Spinal cord (tissue), 10 donors: ENCODE data around the gene PI4KA. TPM values are rescaled to one million over a fixed set of nuclear protein-coding genes. Genes with fewer than 3 reads are reported as not detected.
"Not testable (repeated sequence)": the region's sequence is repeated elsewhere in the genome, so short reads cannot be mapped to it uniquely, and the experiment has no call there.

ENCODE experiments used
- DNase-seq, 6 donors: peaks; one replicate each; pipeline versions ENCODE4 v3.0.0 to v3.0.0-alpha.2; 2013 to 2015; ENCODE audit warnings: low spot score in 6 of 6, low read depth in 4 of 6
- H3K27ac ChIP-seq: one replicate; pipeline ENCODE4 v1.5.1; 2013; ENCODE audit warnings: low read depth, low read length, control low read depth
- H3K27me3 ChIP-seq: one replicate; pipeline ENCODE4 v1.6.1; 2013; ENCODE audit warnings: low read length; ENCODE audit not compliant: control insufficient read depth, insufficient read depth
- H3K36me3 ChIP-seq: one replicate; pipeline ENCODE4 v1.6.1; 2013; ENCODE audit warnings: low read length; ENCODE audit not compliant: control insufficient read depth, insufficient read depth
- H3K4me1 ChIP-seq: one replicate; pipeline ENCODE4 v1.6.1; 2013; ENCODE audit warnings: low read length; ENCODE audit not compliant: control insufficient read depth, insufficient read depth
- H3K4me3 ChIP-seq: one replicate; pipeline ENCODE4 v1.5.1; 2013; ENCODE audit warnings: low read depth, low read length, control low read depth
- H3K9me3 ChIP-seq: one replicate; pipeline ENCODE4 v1.6.1; 2013; ENCODE audit warnings: low read length; ENCODE audit not compliant: control insufficient read depth, insufficient read depth
- WGBS: methylation state at CpG from one replicate; pipeline ENCODE4 v1.1.5; 2013; ENCODE audit warnings: missing lambda C conversion rate; ENCODE audit not compliant: insufficient coverage; 5-methylcytosine and 5-hydroxymethylcytosine counted together
- polyA plus RNA-seq, 2 donors: library from polyadenylated mRNA; unstranded; fragments of 120-200 nt; gene quantifications; one replicate each; pipeline ENCODE4 v1.2.1, GENCODE V29; 2013; ENCODE audit not compliant: insufficient read length in 2 of 2
- total RNA-seq, 2 donors: library from RNA; depleted of rRNA in 1 of 2; stranded (reverse); fragments of 120-200 nt in 1 of 2; fragments of >200 nt in 1 of 2; gene quantifications; one replicate each; pipeline versions ENCODE4 v1.2.3 to v1.2.4, GENCODE V29; 2013 to 2014
- donor health status: healthy.

Gene PI4KA
- total and polyA plus RNA-seq, 4 donors, result 57.6 to 136 (median 89.5) TPM

- not testable (repeated sequence) for H3K9me3 ChIP-seq, H3K4me1 ChIP-seq, H3K27ac ChIP-seq, H3K27me3 ChIP-seq, H3K4me3 ChIP-seq
- H3K36me3 ChIP-seq, result peaks cover 10% of the 10 kb centered on the region
- WGBS, result under 1% methylated on average over 49 of the region's 79 CpGs
- DNase-seq, result peak in 2 of 6 donors; percentile 21 to 39
Observed at GRCh38 chr22:20703816-20704609, 154.6 kb downstream of the PI4KA start.

- not testable (repeated sequence) for H3K27ac ChIP-seq, DNase-seq, H3K4me3 ChIP-seq, H3K36me3 ChIP-seq, H3K9me3 ChIP-seq, H3K4me1 ChIP-seq, H3K27me3 ChIP-seq
- no CpG with 5 or more reads among the region's 25 CpGs for WGBS
Observed at GRCh38 chr22:20703414-20703806, 155.2 kb downstream of the PI4KA start.

- not testable (repeated sequence) for H3K27me3 ChIP-seq, H3K36me3 ChIP-seq, H3K4me1 ChIP-seq, H3K9me3 ChIP-seq
- WGBS, result 0% methylated on average over 27 of the region's 64 CpGs
- Histone ChIP-seq H3K27ac (peak overlapping the region; percentile 40), H3K4me3 (peak overlapping the region; percentile 53)
- peak; percentile 71 to 98 (median 78) for DNase-seq
Observed at GRCh38 chr22:20702546-20703413, 155.8 kb downstream of the PI4KA start.

GRCh38 chr22:20702175-20702545, 156.5 kb downstream of the PI4KA start:
- Histone ChIP-seq H3K4me3 (peak overlapping the region; percentile 53), H3K27ac (peak overlapping the region; percentile 25)
- H3K4me1 ChIP-seq, DNase-seq, H3K36me3 ChIP-seq, H3K9me3 ChIP-seq, H3K27me3 ChIP-seq: not testable (repeated sequence)
- 0% methylated on average over 7 of the region's 35 CpGs for WGBS

- not testable (repeated sequence) for H3K27me3 ChIP-seq
Observed at GRCh38 chr22:20701680-20702136, 156.9 kb downstream of the PI4KA start.

GRCh38 chr22:20700347-20700746, 158.3 kb downstream of the PI4KA start:
- 95% methylated on average over 6 of the region's 15 CpGs for WGBS
- H3K27ac ChIP-seq, H3K36me3 ChIP-seq, H3K4me1 ChIP-seq, H3K9me3 ChIP-seq, H3K4me3 ChIP-seq, H3K27me3 ChIP-seq, DNase-seq: not testable (repeated sequence)

More at GRCh38 chr22:20701680-20702136, 156.9 kb downstream of the PI4KA start:
- not testable (repeated sequence) for H3K36me3 ChIP-seq, H3K4me1 ChIP-seq, H3K27ac ChIP-seq, H3K4me3 ChIP-seq, H3K9me3 ChIP-seq
- DNase-seq, result peak in 1 of 6 donors; percentile 50
- WGBS, result 0% methylated on average over 3 of the region's 21 CpGs

- H3K27me3 ChIP-seq, H3K9me3 ChIP-seq, H3K36me3 ChIP-seq, H3K4me1 ChIP-seq, H3K27ac ChIP-seq, H3K4me3 ChIP-seq, DNase-seq: not testable (repeated sequence)
- WGBS, result 94% methylated on average over 9 of the region's 9 CpGs
Observed at GRCh38 chr22:20699856-20700255, 158.8 kb downstream of the PI4KA start.

- H3K27ac ChIP-seq, result not testable (repeated sequence)
Observed at GRCh38 chr22:20697481-20698113, 161.0 kb downstream of the PI4KA start.

GRCh38 chr22:20696056-20696455, 162.6 kb downstream of the PI4KA start:
- H3K4me3 ChIP-seq, H3K9me3 ChIP-seq, H3K4me1 ChIP-seq, H3K27me3 ChIP-seq, H3K27ac ChIP-seq, H3K36me3 ChIP-seq, DNase-seq: not testable (repeated sequence)
- WGBS, result 100% methylated on average over 1 of the region's 4 CpGs

More at GRCh38 chr22:20697481-20698113, 161.0 kb downstream of the PI4KA start:
- not testable (repeated sequence) for H3K36me3 ChIP-seq, H3K4me1 ChIP-seq, H3K27me3 ChIP-seq, H3K9me3 ChIP-seq, H3K4me3 ChIP-seq
- WGBS, result 0% methylated on average over 1 of the region's 17 CpGs
- peak in 4 of 6 donors; percentile 36 to 85 (median 60) for DNase-seq
